ENCODE data around the gene TUBGCP2. TPM values are rescaled to one million over a fixed set of nuclear protein-coding genes. Genes with fewer than 3 reads are reported as not detected.

Gene TUBGCP2
- total and polyA plus RNA-seq, 2 of the 13 experiments (the other 11 are each of a cell fraction or from before 2014, with no cell fraction given) = 21.3 to 34.5 TPM

DNA sequence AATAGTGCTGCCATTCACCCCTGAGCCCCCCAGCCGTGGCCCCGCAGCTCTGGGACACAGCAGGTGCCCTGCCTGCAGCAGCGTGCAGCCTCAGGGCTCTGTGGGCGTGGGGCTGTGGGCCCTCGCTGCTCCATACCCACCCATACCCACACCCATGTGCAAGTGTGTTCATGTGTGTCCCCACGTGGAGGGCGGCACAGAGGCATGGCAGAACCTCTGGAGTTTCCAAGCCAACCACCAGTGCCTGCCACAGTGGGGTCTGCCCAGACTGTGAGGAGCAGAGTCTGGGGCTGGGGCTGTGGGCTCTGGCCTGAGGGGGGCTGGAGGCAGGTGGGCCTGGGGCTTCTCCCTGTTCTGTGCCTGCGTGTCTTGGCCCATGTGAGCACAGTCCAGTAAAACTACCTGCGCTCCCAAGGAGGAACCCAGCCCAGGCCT lies 40.9 kb upstream of the TUBGCP2 start (continued):
- TF ChIP-seq DMTF1 (CRISPR knock-in tag; IDR thresholded peaks at IDR 0.05) (no peak), ZBTB1 (CRISPR knock-in tag; IDR thresholded peaks at IDR 0.05; ENCODE audit: borderline replicate concordance) (no peak), RBFOX2 (IDR thresholded peaks at IDR 0.05; ENCODE audit: low read depth, low read length) (peak; percentile 65; the same call in 1 of the 2 replicates), DNMT1 (CRISPR knock-in tag; IDR thresholded peaks at IDR 0.05) (peak; percentile 4; the same call in 1 of the 2 replicates), MAX (IDR thresholded peaks at IDR 0.05) (peak; percentile 38; the same call in 1 of the 2 replicates), POLR2AphosphoS5 (IDR thresholded peaks at IDR 0.05; ENCODE audit: low read depth, low read length) (peak; percentile 9; the same call in 1 of the 2 replicates), HNRNPL (IDR thresholded peaks at IDR 0.05; ENCODE audit: low read depth, low read length) (peak; percentile 14; the same call in 1 of the 2 replicates), ZFP41 (CRISPR knock-in tag; IDR thresholded peaks at IDR 0.05; ENCODE audit: borderline replicate concordance) (peak; percentile 25; the same call in 1 of the 2 replicates), AGO2 (optimal IDR thresholded peaks at IDR 0.05; ENCODE audit: low read depth, low read length) (peak; percentile 98), ZNF12 (CRISPR knock-in tag; IDR thresholded peaks at IDR 0.05) (no peak), SALL2 (CRISPR knock-in tag; IDR thresholded peaks at IDR 0.05) (no peak)

- Histone ChIP-seq H3K4me2 (ENCODE audit: low read depth, low read length) (no peak overlapping the region), H3K27me3 (ENCODE audit: control insufficient read depth in 1 of 2, insufficient read depth in 2 of 2, low read length in 2 of 2) (no peaks in the 10 kb centered on the region), H3K36me3 (replicated peaks in 1 of 2; ENCODE audit: control insufficient read depth in 1 of 2, insufficient read depth in 2 of 2, low read length in 2 of 2) (no peaks in the 10 kb centered on the region), H3K4me3 (replicated peaks in 1 of 3; ENCODE audit: insufficient read depth in 1 of 3, low read depth in 2 of 3, low read length in 3 of 3) (no peak overlapping the region), H3K27ac (ENCODE audit: extremely low read length, insufficient read depth, low read length) (no peak overlapping the region), H3K9me3 (ENCODE audit: low read length) (no peaks in the 10 kb centered on the region), H3K9ac (ENCODE audit: insufficient read depth, low read depth, low read length) (no peak overlapping the region), H3K4me1 (ENCODE audit: insufficient read depth, low read length) (peaks cover 52% of the 10 kb centered on the region), H3K79me2 (ENCODE audit: insufficient read depth, low read length) (no peaks in the 10 kb centered on the region), H2AFZ (ENCODE audit: low read length) (no peak overlapping the region), H4K20me1 (ENCODE audit: insufficient read depth, low read length) (peaks cover 9% of the 10 kb centered on the region; the same call in 1 of the 2 replicates)
- in situ Hi-C loops (cut with HindIII; ENCODE audit: extremely low pct_ligation_motif_present, low pct_unique_long_range_greater_than_20kb) (no loop called here), intact Hi-C loops (cut with micrococcal nuclease; ENCODE audit: unreplicated experiment) (loop anchor here (1.0 kb wide), 1 partner anchor 21 kb away; no protein-coding TSS in a partner anchor)
- ChIA-PET CTCF (ENCODE audit: low intra/inter-chr PET ratio, low total read pairs) (no interaction called here), POLR2A (no interaction called here)
- FAIRE-seq (peak; percentile 72), ATAC-seq (no peak), DNase-seq (ENCODE audit: low spot score) (no peak)
- BruUV-seq (replicated peaks) = TSS peak; percentile 42
- 97% methylated on average over 8 of the region's 8 CpGs for WGBS (ENCODE audit: low lambda C conversion rate)
- no peak for TF ChIP-seq ZNF256 (CRISPR knock-in tag; conservative IDR thresholded peaks at IDR 0.05)
- TF ChIP-seq, protein P1, sequence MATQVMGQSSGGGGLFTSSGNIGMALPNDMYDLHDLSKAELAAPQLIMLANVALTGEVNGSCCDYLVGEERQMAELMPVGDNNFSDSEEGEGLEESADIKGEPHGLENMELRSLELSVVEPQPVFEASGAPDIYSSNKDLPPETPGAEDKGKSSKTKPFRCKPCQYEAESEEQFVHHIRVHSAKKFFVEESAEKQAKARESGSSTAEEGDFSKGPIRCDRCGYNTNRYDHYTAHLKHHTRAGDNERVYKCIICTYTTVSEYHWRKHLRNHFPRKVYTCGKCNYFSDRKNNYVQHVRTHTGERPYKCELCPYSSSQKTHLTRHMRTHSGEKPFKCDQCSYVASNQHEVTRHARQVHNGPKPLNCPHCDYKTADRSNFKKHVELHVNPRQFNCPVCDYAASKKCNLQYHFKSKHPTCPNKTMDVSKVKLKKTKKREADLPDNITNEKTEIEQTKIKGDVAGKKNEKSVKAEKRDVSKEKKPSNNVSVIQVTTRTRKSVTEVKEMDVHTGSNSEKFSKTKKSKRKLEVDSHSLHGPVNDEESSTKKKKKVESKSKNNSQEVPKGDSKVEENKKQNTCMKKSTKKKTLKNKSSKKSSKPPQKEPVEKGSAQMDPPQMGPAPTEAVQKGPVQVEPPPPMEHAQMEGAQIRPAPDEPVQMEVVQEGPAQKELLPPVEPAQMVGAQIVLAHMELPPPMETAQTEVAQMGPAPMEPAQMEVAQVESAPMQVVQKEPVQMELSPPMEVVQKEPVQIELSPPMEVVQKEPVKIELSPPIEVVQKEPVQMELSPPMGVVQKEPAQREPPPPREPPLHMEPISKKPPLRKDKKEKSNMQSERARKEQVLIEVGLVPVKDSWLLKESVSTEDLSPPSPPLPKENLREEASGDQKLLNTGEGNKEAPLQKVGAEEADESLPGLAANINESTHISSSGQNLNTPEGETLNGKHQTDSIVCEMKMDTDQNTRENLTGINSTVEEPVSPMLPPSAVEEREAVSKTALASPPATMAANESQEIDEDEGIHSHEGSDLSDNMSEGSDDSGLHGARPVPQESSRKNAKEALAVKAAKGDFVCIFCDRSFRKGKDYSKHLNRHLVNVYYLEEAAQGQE (IDR thresholded peaks at IDR 0.05; ENCODE audit: borderline replicate concordance in 1 of 2, low read depth in 1 of 2, low read length in 2 of 2) = no peak
- TF ChIP-seq, protein P2, sequence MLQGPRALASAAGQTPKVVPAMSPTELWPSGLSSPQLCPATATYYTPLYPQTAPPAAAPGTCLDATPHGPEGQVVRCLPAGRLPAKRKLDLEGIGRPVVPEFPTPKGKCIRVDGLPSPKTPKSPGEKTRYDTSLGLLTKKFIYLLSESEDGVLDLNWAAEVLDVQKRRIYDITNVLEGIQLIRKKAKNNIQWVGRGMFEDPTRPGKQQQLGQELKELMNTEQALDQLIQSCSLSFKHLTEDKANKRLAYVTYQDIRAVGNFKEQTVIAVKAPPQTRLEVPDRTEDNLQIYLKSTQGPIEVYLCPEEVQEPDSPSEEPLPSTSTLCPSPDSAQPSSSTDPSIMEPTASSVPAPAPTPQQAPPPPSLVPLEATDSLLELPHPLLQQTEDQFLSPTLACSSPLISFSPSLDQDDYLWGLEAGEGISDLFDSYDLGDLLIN (CRISPR knock-in tag; IDR thresholded peaks at IDR 0.05; ENCODE audit: borderline replicate concordance) = no peak
- 0 out of 2 replicates have a peak, but pooled peaks have one; percentile 39 for TF ChIP-seq MEIS1 (CRISPR knock-in tag; IDR thresholded peaks at IDR 0.05; ENCODE audit: borderline replicate concordance)
- TF ChIP-seq SRSF1 (optimal IDR thresholded peaks at IDR 0.05; ENCODE audit: low read depth, low read length) = peak; percentile 21
Observed at GRCh38 chr10:133349160-133349568, 40.5 kb upstream of the TUBGCP2 start.
